Measurements from ENCODE around the gene SLC6A6. TPM values are rescaled to one million over a fixed set of nuclear protein-coding genes. Genes with fewer than 3 reads are reported as not detected.

The SLC6A6 gene
- total RNA-seq, 4 donors from 2014 or later = 14.4 to 35.7 (median 17.0) TPM

DNA sequence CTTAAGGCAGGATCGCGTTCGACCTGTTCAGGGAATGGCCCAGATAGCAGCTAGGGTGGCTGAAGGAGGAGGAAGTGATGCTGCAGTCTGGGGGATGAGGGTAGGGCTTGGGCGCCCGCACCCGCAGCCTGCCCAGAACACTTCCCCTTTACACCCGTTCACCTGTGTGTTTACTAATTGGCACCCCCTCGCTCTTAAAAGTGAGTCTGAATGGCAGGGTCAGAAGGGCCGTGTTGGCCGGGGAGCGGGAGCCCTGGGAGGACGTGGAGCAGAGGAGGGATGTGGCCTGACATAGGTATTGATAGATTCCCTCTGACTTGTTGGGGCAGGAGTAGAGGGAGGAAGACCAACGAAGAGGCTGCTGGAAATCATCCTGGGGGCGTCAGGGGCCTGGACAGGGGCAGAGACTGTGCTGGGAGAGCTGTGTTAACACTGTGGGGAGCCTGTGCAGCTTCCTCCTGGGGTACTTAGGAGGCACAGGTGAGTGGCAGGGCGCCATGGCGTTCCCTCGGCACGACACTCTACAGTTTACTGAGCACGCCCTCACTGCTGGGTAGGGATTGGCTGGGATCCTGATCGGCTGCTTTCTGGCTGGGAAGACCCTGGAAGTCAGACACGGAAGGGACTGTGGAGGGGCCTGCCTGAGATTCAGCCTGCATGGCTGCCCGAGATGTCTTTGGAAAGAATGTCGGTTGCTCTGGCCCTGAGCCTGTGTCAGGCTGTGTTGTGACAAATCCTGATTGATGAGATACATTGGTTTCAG is 51.7 kb downstream of the SLC6A6 start:
- intact Hi-C loops (cut with DNase I) = no loop called here
- Histone ChIP-seq H3K9me3 (no peaks in the 10 kb centered on the region), H3K4me1 (peaks cover 29 to 53% (median 29%) of the 10 kb centered on the region in 3 donors), H3K27me3 (no peaks in the 10 kb centered on the region), H3K36me3 (peaks cover 4 to 52% (median 18%) of the 10 kb centered on the region in 3 donors), H3K27ac (peak overlapping the region; percentile 13 to 93 (median 87)), H3K4me3 (no peak overlapping the region)
- TF ChIP-seq, protein P1, sequence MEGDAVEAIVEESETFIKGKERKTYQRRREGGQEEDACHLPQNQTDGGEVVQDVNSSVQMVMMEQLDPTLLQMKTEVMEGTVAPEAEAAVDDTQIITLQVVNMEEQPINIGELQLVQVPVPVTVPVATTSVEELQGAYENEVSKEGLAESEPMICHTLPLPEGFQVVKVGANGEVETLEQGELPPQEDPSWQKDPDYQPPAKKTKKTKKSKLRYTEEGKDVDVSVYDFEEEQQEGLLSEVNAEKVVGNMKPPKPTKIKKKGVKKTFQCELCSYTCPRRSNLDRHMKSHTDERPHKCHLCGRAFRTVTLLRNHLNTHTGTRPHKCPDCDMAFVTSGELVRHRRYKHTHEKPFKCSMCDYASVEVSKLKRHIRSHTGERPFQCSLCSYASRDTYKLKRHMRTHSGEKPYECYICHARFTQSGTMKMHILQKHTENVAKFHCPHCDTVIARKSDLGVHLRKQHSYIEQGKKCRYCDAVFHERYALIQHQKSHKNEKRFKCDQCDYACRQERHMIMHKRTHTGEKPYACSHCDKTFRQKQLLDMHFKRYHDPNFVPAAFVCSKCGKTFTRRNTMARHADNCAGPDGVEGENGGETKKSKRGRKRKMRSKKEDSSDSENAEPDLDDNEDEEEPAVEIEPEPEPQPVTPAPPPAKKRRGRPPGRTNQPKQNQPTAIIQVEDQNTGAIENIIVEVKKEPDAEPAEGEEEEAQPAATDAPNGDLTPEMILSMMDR (IDR thresholded peaks at IDR 0.05) = no peak
- TF ChIP-seq POLR2A (IDR thresholded peaks at IDR 0.05) = no peak
- 49 to 51% methylated on average over 15 to 23 of the region's 23 CpGs for WGBS, 2 donors
- DNase-seq = no peak

DNA sequence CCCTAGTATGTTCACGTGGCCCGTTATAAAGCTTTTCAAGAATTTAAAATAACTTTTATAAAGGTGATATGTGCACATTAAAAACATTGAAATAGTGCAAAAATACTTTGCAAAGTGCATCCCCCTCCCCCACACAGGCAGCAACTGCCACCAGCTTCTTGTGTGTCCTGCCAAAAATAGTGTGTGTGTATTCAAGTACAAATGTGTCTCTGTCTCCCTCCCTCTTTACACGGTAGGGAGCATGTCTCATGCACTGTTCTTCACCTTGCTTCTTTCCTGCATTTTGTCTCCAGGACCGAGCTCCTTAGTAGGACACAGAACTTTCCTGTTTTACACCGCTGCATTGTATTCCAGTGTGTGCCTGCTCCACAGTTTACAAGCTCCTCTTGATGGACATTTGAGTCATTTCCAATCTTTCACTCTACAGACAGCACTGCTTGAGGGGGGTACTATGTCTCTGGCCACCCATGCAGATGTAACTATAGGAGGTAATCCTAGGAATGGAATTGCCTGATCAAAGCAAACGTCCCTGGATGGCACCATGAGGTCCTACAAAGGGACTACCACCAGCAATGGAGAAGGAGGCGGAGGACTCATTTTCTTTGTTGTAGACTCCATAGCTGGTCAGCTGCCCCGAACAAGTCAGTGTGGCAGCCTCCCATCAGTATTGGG is 52.4 kb downstream of the SLC6A6 start:
- intact Hi-C loops (cut with DNase I) = loop anchor here (5.0 kb wide), 1 partner anchor 52 kb away; the partner anchor contains the start of gene SLC6A6
- Histone ChIP-seq H3K9me3 (no peaks in the 10 kb centered on the region), H3K27ac (peak overlapping the region in 2 of 4 donors; percentile 91 to 93), H3K36me3 (peaks cover 0 to 50% (median 14%) of the 10 kb centered on the region in 3 donors), H3K27me3 (no peaks in the 10 kb centered on the region), H3K4me3 (no peak overlapping the region), H3K4me1 (peaks cover 25 to 53% (median 29%) of the 10 kb centered on the region in 3 donors)
- WGBS, 2 donors = 61 to 65% methylated on average over 7 to 8 of the region's 8 CpGs
- DNase-seq = no peak
- TF ChIP-seq POLR2A (IDR thresholded peaks at IDR 0.05) = no peak
- TF ChIP-seq, protein P1 (IDR thresholded peaks at IDR 0.05) = no peak

DNA sequence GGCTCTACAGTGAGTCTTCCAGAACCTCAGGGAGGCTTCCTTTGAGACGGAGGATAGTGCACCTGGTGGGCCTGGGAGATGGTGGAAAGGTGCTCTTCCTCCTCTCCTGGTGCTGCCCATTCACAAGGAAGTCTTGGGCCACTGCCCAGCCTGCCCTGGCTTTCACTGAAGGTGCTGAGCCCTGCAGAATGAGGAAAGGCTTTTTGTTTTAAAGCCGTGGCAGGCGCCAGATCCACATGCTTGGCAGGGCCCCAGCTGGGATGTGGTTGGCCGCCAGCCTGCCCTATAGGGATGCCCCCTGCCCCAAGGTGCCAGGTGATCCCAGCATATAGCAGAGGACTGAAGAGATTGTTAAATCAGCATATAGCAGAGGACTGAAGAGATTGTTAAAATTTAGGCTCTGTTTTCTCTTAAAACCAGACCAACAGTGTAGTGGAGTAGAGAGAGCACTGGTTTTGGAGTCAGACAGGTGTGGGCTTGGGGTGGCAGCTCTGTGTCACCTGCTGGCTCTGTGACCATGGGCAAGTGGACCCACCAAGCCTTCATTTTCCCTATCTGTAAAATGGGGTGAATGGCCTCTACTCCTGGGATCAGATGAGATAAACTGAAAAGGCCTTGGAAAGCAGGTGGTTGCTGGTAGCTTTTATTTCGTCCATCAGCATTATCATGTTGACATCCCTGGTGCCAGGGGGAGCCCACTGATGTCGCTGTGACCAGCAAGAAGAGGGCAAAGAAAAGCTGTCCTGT is 53.3 kb downstream of the SLC6A6 start:
- DNase-seq = no peak
- intact Hi-C loops (cut with DNase I) = loop anchor here (5.0 kb wide), 1 partner anchor 53 kb away; the partner anchor contains the start of gene SLC6A6
- H3K4me1 ChIP-seq = peaks cover 25 to 59% (median 34%) of the 10 kb centered on the region in 3 donors
- WGBS, 2 donors = 49 to 51% methylated on average over 3 to 5 of the region's 6 CpGs
- H3K4me3 ChIP-seq = no peak overlapping the region
- no peaks in the 10 kb centered on the region for H3K27me3 ChIP-seq
- no peaks in the 10 kb centered on the region for H3K9me3 ChIP-seq
- peaks cover 0 to 43% (median 10%) of the 10 kb centered on the region in 3 donors for H3K36me3 ChIP-seq
- TF ChIP-seq, protein P1 (IDR thresholded peaks at IDR 0.05) = no peak
- no peak for TF ChIP-seq POLR2A (IDR thresholded peaks at IDR 0.05)
- H3K27ac ChIP-seq = no peak overlapping the region

DNA sequence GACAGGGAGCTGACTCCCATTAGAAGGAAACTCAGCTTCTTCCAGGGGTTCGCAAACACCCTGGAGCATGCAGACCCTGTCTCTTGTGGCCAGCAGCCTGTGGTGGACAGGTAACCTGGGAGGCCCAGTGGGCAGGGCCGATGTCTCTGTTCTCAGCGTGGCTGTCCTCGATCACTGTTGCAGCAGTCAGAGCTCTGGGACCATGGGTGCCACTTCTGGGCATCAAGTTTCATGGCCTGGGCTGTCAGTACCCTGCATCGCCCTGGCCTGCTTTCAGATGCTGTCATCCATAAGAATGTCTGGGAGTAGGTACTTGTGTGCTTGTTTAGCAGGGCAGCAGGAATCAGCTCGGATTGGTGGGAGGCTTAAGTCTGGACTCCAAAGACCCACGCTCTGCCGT is 54.4 kb downstream of the SLC6A6 start:
- DNase-seq = no peak
- TF ChIP-seq POLR2A (IDR thresholded peaks at IDR 0.05) = no peak
- TF ChIP-seq, protein P1 (IDR thresholded peaks at IDR 0.05) = no peak
- Histone ChIP-seq H3K9me3 (no peaks in the 10 kb centered on the region), H3K27ac (no peak overlapping the region), H3K27me3 (no peaks in the 10 kb centered on the region), H3K36me3 (peaks cover 0 to 41% (median 4%) of the 10 kb centered on the region in 3 donors), H3K4me1 (peaks cover 24 to 60% (median 36%) of the 10 kb centered on the region in 3 donors), H3K4me3 (no peak overlapping the region)
- intact Hi-C loops (cut with DNase I) = loop anchor here (5.0 kb wide), 1 partner anchor 54 kb away; the partner anchor contains the start of gene SLC6A6
- WGBS, 2 donors = 40 to 100% methylated on average over 1 to 3 of the region's 8 CpGs

Measured in esophagus squamous epithelium (tissue), 5 donors.